ENCODE results near the gene DAAM2.
A peak's percentile ranks its signal among the peaks of the same experiment; 100 is the strongest.

- TF ChIP-seq EZH2phosphoT487 (IDR thresholded peaks at IDR 0.05; ENCODE audit: borderline replicate concordance) (no peak), CTCF (conservative IDR thresholded peaks at IDR 0.05; ENCODE audit: low read length) (peak; percentile 22)
These were observed 112.9 kb downstream of the DAAM2 start for GRCh38 chr6:39904946-39905639.

All from Loucy (cell line).